Upper lobe of left lung (tissue), 4 donors: ENCODE measurements around the gene FRMPD4.

Source experiments
- CTCF ChIP-seq, 6 experiments: fragments of 450-650 bp in 4 of 6; fragments of 200-600 bp in 2 of 6; sonication (generic) in 2 of 6; IDR thresholded peaks; one replicate each; pipeline ENCODE4 v1.5.1; 2016 to 2019; ENCODE audit warnings: antibody characterized with exemption in 6 of 6
- EP300 ChIP-seq, 4 donors: sonication (generic); formaldehyde crosslinking; IDR thresholded peaks; one replicate each; pipeline ENCODE4 v1.5.1; 2017; ENCODE audit warnings: antibody characterized with exemption in 4 of 4, control low read depth in 2 of 4
- POLR2A ChIP-seq, 4 donors: fragments of 450-650 bp; IDR thresholded peaks; one replicate each; pipeline ENCODE4 v1.5.1; 2016 to 2017; ENCODE audit warnings: antibody characterized with exemption in 4 of 4, mild to moderate bottlenecking in 2 of 4
- POLR2AphosphoS5 ChIP-seq, 2 donors: sonication (generic); formaldehyde crosslinking; IDR thresholded peaks; one replicate each; pipeline ENCODE4 v1.5.1; 2017; ENCODE audit warnings: antibody characterized with exemption in 2 of 2

GRCh38 chrX:12686331-12686730 lies 548.1 kb downstream of the FRMPD4 start:
- TF ChIP-seq POLR2AphosphoS5 (IDR thresholded peaks at IDR 0.05): no peak
- no peak for TF ChIP-seq CTCF (IDR thresholded peaks at IDR 0.05)
- TF ChIP-seq POLR2A (IDR thresholded peaks at IDR 0.05): no peak
- TF ChIP-seq EP300 (IDR thresholded peaks at IDR 0.05): no peak
